ENCODE measurements around the gene LEF1.

DNA sequence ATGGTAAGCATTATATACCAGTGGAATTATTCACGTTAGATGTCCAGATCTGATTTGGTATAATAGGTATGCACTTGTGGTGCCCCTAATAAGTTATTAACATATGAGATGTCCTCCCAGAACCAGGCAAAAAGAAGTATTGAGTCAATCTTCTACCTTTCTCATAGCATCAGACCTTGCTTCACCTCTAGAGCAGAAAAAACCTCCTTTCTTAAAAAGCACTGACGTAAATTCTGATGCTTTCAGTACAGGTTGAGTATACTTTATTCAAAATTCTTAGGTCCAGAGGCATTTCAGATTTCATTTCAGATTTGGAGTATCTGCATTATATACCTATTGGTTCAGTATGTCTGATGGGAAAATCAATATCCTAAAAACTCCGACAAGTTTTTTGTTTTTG is 22.4 kb downstream of the LEF1 start:
- no peak for TF ChIP-seq CTCF (IDR thresholded peaks at IDR 0.05; ENCODE audit: insufficient read depth, low read depth, low read length)
- no peak for TF ChIP-seq EZH2 (IDR thresholded peaks at IDR 0.05; ENCODE audit: insufficient read depth, low read length)
